ENCODE results near the gene CLDN6. TPM values are rescaled to one million over a fixed set of nuclear protein-coding genes. Genes with fewer than 3 reads are reported as not detected.

Gene CLDN6
- total RNA-seq, 1 donor from 2014 or later, result 0.47 TPM

GRCh38 chr16:2974319-2975056 is 43.5 kb downstream of the CLDN6 start:
- no peak overlapping the region for H3K27ac Mint-ChIP-seq (ENCODE audit: unreplicated experiment)
- peaks cover 23% of the 10 kb centered on the region for H3K4me1 Mint-ChIP-seq
- H3K4me3 Mint-ChIP-seq, result peak overlapping the region; percentile 75
- peaks cover 12% of the 10 kb centered on the region for H3K27me3 Mint-ChIP-seq (ENCODE audit: low read depth)
- no peak for DNase-seq (ENCODE audit: low read depth, low spot score)
- H3K36me3 Mint-ChIP-seq (ENCODE audit: low read depth), result peaks cover 5% of the 10 kb centered on the region
- H3K9me3 Mint-ChIP-seq, result no peaks in the 10 kb centered on the region
- TF ChIP-seq CTCF (conservative IDR thresholded peaks at IDR 0.05), result no peak

GRCh38 chr16:2973605-2974318 is 44.2 kb downstream of the CLDN6 start:
- TF ChIP-seq CTCF (conservative IDR thresholded peaks at IDR 0.05), result no peak
- Mint-ChIP-seq H3K4me1 (peaks cover 25% of the 10 kb centered on the region), H3K27ac (ENCODE audit: unreplicated experiment) (no peak overlapping the region), H3K27me3 (ENCODE audit: low read depth) (peaks cover 14% of the 10 kb centered on the region), H3K36me3 (ENCODE audit: low read depth) (peaks cover 5% of the 10 kb centered on the region), H3K9me3 (no peaks in the 10 kb centered on the region), H3K4me3 (peak overlapping the region; percentile 51)
- no peak for DNase-seq (ENCODE audit: low read depth, low spot score)

GRCh38 chr16:2973093-2973492 is 44.9 kb downstream of the CLDN6 start:
- DNase-seq (ENCODE audit: low read depth, low spot score), result no peak
- TF ChIP-seq CTCF (conservative IDR thresholded peaks at IDR 0.05), result no peak
- peaks cover 21% of the 10 kb centered on the region for H3K27me3 Mint-ChIP-seq (ENCODE audit: low read depth)
- peak overlapping the region; percentile 89 for H3K4me3 Mint-ChIP-seq
- peaks cover 5% of the 10 kb centered on the region for H3K36me3 Mint-ChIP-seq (ENCODE audit: low read depth)
- no peaks in the 10 kb centered on the region for H3K9me3 Mint-ChIP-seq
- peaks cover 30% of the 10 kb centered on the region for H3K4me1 Mint-ChIP-seq
- no peak overlapping the region for H3K27ac Mint-ChIP-seq (ENCODE audit: unreplicated experiment)

GRCh38 chr16:2971985-2972784 is 45.8 kb downstream of the CLDN6 start:
- no peak for TF ChIP-seq CTCF (conservative IDR thresholded peaks at IDR 0.05)
- DNase-seq (ENCODE audit: low read depth, low spot score), result no peak
- Mint-ChIP-seq H3K4me3 (peak overlapping the region; percentile 89), H3K27me3 (ENCODE audit: low read depth) (peaks cover 24% of the 10 kb centered on the region), H3K4me1 (peaks cover 27% of the 10 kb centered on the region), H3K36me3 (ENCODE audit: low read depth) (peaks cover 5% of the 10 kb centered on the region), H3K27ac (ENCODE audit: unreplicated experiment) (no peak overlapping the region), H3K9me3 (no peaks in the 10 kb centered on the region)

- peaks cover 22% of the 10 kb centered on the region for H3K4me1 Mint-ChIP-seq
- peak overlapping the region; percentile 19 for H3K27ac Mint-ChIP-seq (ENCODE audit: unreplicated experiment)
- no peaks in the 10 kb centered on the region for H3K9me3 Mint-ChIP-seq
- peaks cover 24% of the 10 kb centered on the region for H3K27me3 Mint-ChIP-seq (ENCODE audit: low read depth)
- TF ChIP-seq CTCF (conservative IDR thresholded peaks at IDR 0.05), result no peak
- DNase-seq (ENCODE audit: low read depth, low spot score), result no peak
- peak overlapping the region; percentile 89 for H3K4me3 Mint-ChIP-seq
- peaks cover 5% of the 10 kb centered on the region for H3K36me3 Mint-ChIP-seq (ENCODE audit: low read depth)
Measured at GRCh38 chr16:2971134-2971984, 46.6 kb downstream of the CLDN6 start.

Data from neural crest cell (in vitro differentiated cells).